Liver (tissue), 3 donors: ENCODE measurements around the gene CD164L2.

Experiments used
- EGR1 ChIP-seq, 2 donors: IDR thresholded peaks; 2 replicates each; pipeline ENCODE4 v1.6.1; 2016 to 2018; ENCODE audit warnings: antibody characterized with exemption in 2 of 2, low read depth in 2 of 2
- RXRA ChIP-seq, 2 donors: IDR thresholded peaks; 2 replicates each; pipeline ENCODE4 v1.6.1; 2017 to 2018; ENCODE audit warnings: antibody characterized with exemption in 2 of 2, mild to moderate bottlenecking in 1 of 2
- SP1 ChIP-seq: IDR thresholded peaks from 2 replicates; pipeline ENCODE4 v1.6.1; 2018; ENCODE audit warnings: antibody characterized with exemption, mild to moderate bottlenecking
- TAF1 ChIP-seq: conservative IDR thresholded peaks from 2 replicates; pipeline ENCODE4 v1.6.1; 2016; ENCODE audit warnings: antibody characterized with exemption, mild to moderate bottlenecking
- YY1 ChIP-seq: IDR thresholded peaks from 2 replicates; pipeline ENCODE4 v1.6.1; 2016; ENCODE audit warnings: antibody characterized with exemption, mild to moderate bottlenecking
- TF ChIP-seq, protein P1 (sequence below): fragments of 150-350 bp; IDR thresholded peaks from 2 replicates; pipeline ENCODE4 v1.5.1; 2017; ENCODE audit warnings: improper control_type of control experiment, low read depth, low read length; ENCODE audit not compliant: missing input control
- donor health status: healthy.
- donor health status: healthy.

DNA sequence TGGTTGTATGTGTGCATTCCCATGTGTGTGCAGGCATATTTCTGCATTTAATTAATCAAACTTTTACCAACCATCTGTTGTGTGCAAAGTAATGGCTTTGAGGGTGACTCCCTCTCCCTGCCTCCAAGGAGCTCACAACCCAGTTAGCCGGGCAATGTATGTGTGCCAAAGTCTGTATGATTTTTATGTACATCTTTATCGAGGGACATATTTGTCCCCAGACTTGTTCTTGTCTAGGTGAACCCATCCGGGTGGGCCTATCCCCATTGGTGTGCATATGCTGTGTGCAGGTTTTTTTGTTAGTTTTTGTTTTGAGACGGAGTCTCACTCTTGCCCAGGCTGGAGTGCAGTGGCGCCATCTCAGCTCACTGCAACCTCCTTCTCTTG is 39.5 kb downstream of the CD164L2 start:
- TF ChIP-seq RXRA (IDR thresholded peaks at IDR 0.05) (no peak), SP1 (no peak), TAF1 (no peak), YY1 (no peak), EGR1 (IDR thresholded peaks at IDR 0.05; ENCODE audit: low read depth in 2 of 2) (no peak)
- TF ChIP-seq, protein P1, sequence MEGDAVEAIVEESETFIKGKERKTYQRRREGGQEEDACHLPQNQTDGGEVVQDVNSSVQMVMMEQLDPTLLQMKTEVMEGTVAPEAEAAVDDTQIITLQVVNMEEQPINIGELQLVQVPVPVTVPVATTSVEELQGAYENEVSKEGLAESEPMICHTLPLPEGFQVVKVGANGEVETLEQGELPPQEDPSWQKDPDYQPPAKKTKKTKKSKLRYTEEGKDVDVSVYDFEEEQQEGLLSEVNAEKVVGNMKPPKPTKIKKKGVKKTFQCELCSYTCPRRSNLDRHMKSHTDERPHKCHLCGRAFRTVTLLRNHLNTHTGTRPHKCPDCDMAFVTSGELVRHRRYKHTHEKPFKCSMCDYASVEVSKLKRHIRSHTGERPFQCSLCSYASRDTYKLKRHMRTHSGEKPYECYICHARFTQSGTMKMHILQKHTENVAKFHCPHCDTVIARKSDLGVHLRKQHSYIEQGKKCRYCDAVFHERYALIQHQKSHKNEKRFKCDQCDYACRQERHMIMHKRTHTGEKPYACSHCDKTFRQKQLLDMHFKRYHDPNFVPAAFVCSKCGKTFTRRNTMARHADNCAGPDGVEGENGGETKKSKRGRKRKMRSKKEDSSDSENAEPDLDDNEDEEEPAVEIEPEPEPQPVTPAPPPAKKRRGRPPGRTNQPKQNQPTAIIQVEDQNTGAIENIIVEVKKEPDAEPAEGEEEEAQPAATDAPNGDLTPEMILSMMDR: no peak
